Breast epithelium (tissue), 4 donors: Measurements from ENCODE around the gene MKI67. TPM values are rescaled to one million over a fixed set of nuclear protein-coding genes. Genes with fewer than 3 reads are reported as not detected.

Source experiments
- DNase-seq, 2 donors: peaks; one replicate each; pipeline ENCODE4 v3.0.0-alpha.2; 2019; ENCODE audit warnings: low spot score in 2 of 2
- H3K27ac ChIP-seq, 2 donors: fragments of 200-600 bp; sonication (generic) in 1 of 2; one replicate each; pipeline ENCODE4 v1.5.1; 2016 to 2019; ENCODE audit warnings: mild to moderate bottlenecking in 1 of 2
- H3K27me3 ChIP-seq, 2 donors: fragments of 200-600 bp; sonication (generic) in 1 of 2; one replicate each; pipeline versions ENCODE4 v1.5.1 to v1.6.0; 2017 to 2019; ENCODE audit warnings: control low read depth in 1 of 2, mild to moderate bottlenecking in 1 of 2
- H3K36me3 ChIP-seq: fragments of 200-600 bp; one replicate; pipeline ENCODE4 v1.5.1; 2019
- H3K4me1 ChIP-seq, 2 donors: fragments of 200-600 bp; sonication (generic); one replicate each; pipeline ENCODE4 v1.5.1; 2016 to 2019; ENCODE audit warnings: control low read depth in 1 of 2
- H3K4me3 ChIP-seq, 3 donors: fragments of 200-600 bp; sonication (generic); 1 replicate in 2 of 3; 2 replicates in 1 of 3; pipeline ENCODE4 v1.5.1; 2016 to 2019; ENCODE audit warnings: mild to moderate bottlenecking in 3 of 3, moderate library complexity in 2 of 3
- H3K9me3 ChIP-seq, 2 donors: fragments of 200-600 bp; sonication (generic) in 1 of 2; one replicate each; pipeline ENCODE4 v1.5.1; 2016 to 2019; ENCODE audit warnings: control low read depth in 1 of 2
- CTCF ChIP-seq, 3 donors: fragments of 450-650 bp; IDR thresholded peaks; one replicate each; pipeline ENCODE4 v1.5.1; 2016 to 2017; ENCODE audit warnings: antibody characterized with exemption in 3 of 3, mild to moderate bottlenecking in 3 of 3, moderate library complexity in 3 of 3
- POLR2A ChIP-seq: fragments of 450-650 bp; IDR thresholded peaks from one replicate; pipeline ENCODE4 v1.6.1; 2016; ENCODE audit warnings: antibody characterized with exemption, mild to moderate bottlenecking, moderate library complexity
- POLR2AphosphoS5 ChIP-seq, 3 donors: sonication (generic); formaldehyde crosslinking; IDR thresholded peaks; one replicate each; pipeline ENCODE4 v1.6.1; 2017; ENCODE audit warnings: antibody characterized with exemption in 3 of 3
- intact Hi-C: fragments of 100-400 bp; cut with DNase I; formaldehyde crosslinking; loops from one replicate; pipeline ENCODE4 v1.15.1; 2023; ENCODE audit warnings: low total_unique reads
- total RNA-seq, 3 donors: library from RNA; depleted of rRNA; stranded (reverse); fragments of >200 nt; gene quantifications; one replicate each; pipeline ENCODE4 v1.1.0, GENCODE V29; 2016

The MKI67 gene
- total RNA-seq, 3 donors from 2014 or later: 0.29 to 6.4 (median 0.33) TPM

DNA sequence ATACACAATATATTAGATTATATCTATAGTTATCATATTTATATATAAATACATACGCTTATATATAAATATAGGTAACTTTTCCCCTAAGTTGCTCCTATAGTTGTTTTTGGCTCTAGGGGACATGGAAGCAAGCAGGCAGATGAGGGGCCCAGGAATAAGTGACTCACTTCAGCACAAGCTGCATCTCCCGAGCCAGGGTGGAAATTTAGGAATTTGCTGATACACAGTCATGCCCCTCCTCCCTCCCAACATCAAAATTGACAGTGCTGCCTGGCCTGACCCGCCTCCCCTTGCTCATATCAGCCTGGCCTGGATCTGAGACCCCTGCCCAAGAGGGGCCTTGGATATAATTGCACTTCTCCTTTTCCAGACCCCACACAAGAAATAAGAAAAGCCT lies 33.8 kb downstream of the MKI67 start:
- Histone ChIP-seq H3K27me3 (peaks cover 0 to 6% of the 10 kb centered on the region in 2 donors), H3K36me3 (no peaks in the 10 kb centered on the region), H3K9me3 (no peaks in the 10 kb centered on the region), H3K4me1 (no peaks in the 10 kb centered on the region), H3K4me3 (no peak overlapping the region), H3K27ac (no peak overlapping the region)
- no peak for TF ChIP-seq CTCF (IDR thresholded peaks at IDR 0.05)
- TF ChIP-seq POLR2AphosphoS5 (IDR thresholded peaks at IDR 0.05): no peak
- no peak for TF ChIP-seq POLR2A
- no peak for DNase-seq
- intact Hi-C loops: no loop called here

DNA sequence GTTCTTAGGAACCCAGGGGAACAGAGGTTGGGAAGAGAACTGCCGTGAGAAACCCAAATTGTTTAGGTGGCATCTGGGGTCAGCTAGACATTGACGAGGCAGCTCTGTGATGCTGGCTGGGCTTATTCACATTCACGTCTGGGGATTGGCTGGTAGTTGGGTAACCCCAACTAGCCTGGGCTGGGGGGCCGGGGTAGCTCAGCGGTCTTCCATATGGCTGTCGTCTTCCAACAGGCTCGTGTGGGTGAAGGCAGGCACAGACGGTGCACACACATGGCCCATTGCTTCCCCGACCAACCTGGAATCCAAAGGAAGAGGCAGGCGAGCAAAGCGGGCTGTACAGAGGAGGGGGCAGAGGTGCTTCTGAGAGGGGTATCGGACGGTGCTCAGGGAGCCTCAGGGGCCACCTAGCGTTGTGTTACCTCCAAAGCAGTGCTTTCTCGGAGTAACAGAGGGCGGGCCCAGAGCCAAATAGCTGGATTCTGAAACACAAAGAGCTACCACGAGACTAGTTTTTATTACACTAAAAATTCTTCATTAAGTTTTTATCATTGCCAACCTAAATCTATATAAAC lies 34.5 kb downstream of the MKI67 start:
- intact Hi-C loops: no loop called here
- Histone ChIP-seq H3K9me3 (no peaks in the 10 kb centered on the region), H3K27ac (no peak overlapping the region), H3K4me3 (no peak overlapping the region), H3K36me3 (no peaks in the 10 kb centered on the region), H3K27me3 (peaks cover 0 to 6% of the 10 kb centered on the region in 2 donors), H3K4me1 (no peaks in the 10 kb centered on the region)
- TF ChIP-seq CTCF (IDR thresholded peaks at IDR 0.05) (no peak), POLR2AphosphoS5 (IDR thresholded peaks at IDR 0.05) (no peak), POLR2A (no peak)
- DNase-seq: no peak

DNA sequence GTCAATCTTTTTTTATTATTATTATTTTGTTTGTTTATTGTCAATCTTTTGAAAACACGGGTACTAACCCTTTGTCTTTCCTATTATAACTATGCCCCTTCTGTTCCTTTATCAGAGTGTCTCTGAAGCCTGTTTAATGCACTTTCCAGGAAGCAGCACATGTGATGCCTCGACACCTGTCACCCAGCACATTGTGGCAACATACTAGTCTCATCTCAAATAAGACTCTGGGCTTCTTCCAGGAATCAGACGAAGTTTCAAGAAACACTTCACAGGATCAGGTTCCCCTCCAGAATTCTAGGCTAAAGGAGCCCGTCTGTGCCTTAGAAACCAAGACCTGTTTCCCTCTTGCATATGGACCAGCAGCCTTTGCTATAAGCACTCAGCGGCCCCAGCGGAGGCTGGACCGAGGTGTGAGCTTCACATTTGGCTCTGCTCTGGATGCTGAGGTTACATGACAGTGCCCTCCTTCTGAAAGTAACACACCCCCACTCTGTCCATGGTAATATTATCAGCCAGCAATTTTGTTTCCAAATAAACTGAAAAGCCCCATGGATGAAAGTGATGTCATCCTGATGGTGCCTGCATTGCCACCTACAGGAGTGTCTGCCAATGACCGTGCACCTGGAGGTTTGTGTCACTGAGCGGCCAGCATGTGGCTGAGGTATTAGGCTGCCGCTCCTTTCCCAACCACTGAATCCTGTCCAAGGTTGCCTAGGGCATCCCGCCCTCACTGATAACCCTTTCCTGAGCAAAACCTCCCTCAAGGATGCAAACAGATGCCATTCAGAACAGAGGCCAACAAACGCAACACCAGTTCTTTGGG lies 38.1 kb downstream of the MKI67 start:
- no peaks in the 10 kb centered on the region for H3K9me3 ChIP-seq
- no peak for DNase-seq
- no peak overlapping the region for H3K4me3 ChIP-seq
- intact Hi-C loops: no loop called here
- H3K4me1 ChIP-seq: no peaks in the 10 kb centered on the region
- TF ChIP-seq POLR2A: no peak
- TF ChIP-seq POLR2AphosphoS5 (IDR thresholded peaks at IDR 0.05): no peak
- no peak for TF ChIP-seq CTCF (IDR thresholded peaks at IDR 0.05)
- no peaks in the 10 kb centered on the region for H3K36me3 ChIP-seq
- no peak overlapping the region for H3K27ac ChIP-seq
- H3K27me3 ChIP-seq: peaks cover 0 to 6% of the 10 kb centered on the region in 2 donors

DNA sequence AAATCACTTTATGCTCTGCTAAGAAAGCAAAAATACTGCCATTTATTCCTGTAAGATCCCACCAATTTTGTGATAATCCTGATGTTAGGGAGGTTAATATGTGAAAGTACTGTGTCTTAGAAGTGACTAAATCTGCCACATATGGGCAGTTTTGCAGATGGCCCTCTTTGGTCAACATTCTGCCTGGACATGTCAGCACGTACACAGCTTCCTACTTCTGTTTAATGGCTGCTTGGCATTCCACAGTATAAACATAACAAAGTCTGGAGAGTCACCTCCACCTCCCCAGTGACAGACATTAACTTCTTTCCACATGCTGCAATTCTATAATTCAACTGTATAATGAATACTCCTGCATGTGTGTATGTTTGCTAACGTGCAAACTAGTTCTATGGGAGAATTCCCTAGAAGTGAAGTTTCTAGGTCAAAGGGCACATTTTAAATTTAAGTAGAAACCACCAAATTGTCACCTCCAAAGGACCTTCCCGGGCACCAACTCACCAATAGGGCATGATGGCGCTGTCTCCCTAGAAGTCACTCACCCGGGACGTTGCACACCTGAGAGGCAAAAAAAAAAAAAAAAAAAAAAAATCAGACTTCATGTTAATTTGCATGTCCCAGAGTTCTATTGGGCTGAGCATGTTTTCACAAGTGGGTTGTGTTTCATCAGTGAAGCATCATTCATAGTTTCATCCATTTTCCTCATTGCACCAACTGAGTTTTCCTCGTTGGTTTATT lies 38.9 kb downstream of the MKI67 start:
- no peaks in the 10 kb centered on the region for H3K36me3 ChIP-seq
- TF ChIP-seq CTCF (IDR thresholded peaks at IDR 0.05) (no peak), POLR2AphosphoS5 (IDR thresholded peaks at IDR 0.05) (no peak), POLR2A (no peak)
- H3K27me3 ChIP-seq: peaks cover 0 to 6% of the 10 kb centered on the region in 2 donors
- no peak overlapping the region for H3K4me3 ChIP-seq
- intact Hi-C loops: no loop called here
- no peaks in the 10 kb centered on the region for H3K9me3 ChIP-seq
- H3K4me1 ChIP-seq: no peaks in the 10 kb centered on the region
- no peak overlapping the region for H3K27ac ChIP-seq
- no peak for DNase-seq
